Activated naive CD4-positive, alpha-beta T cell treated with anti-CD3 and anti-CD28 coated beads, Interleukin-2, amount 10 ng/mL, durations not matched to agents 7 days and 5 days (primary cell): Measurements from ENCODE around the gene C12orf43.
"Not testable (repeated sequence)": the region's sequence is repeated elsewhere in the genome, so short reads cannot be mapped to it uniquely, and the experiment has no call there.

ENCODE experiments used
- CTCF ChIA-PET: fragments of 350-600 bp; sonication (Branson Sonifier 250); formaldehyde crosslinking; loops from one replicate; lab custom pipeline; 2021; ENCODE audit warnings: antibody characterized with exemption; lab: Charles Lee
- DNase-seq: peaks from one replicate; pipeline ENCODE4 v3.0.0-alpha.2; 2020
- H3K27ac Mint-ChIP-seq: one replicate; pipeline ENCODE4 v1.8.0; 2021; ENCODE audit warnings: mild to moderate bottlenecking, moderate library complexity, mixed read lengths
- H3K27me3 Mint-ChIP-seq: one replicate; pipeline ENCODE4 v1.8.0; 2021; ENCODE audit warnings: mild to moderate bottlenecking, mixed read lengths
- H3K36me3 Mint-ChIP-seq: one replicate; pipeline ENCODE4 v1.8.0; 2021; ENCODE audit warnings: mixed read lengths
- H3K4me1 Mint-ChIP-seq: one replicate; pipeline ENCODE4 v1.8.0; 2021; ENCODE audit warnings: mixed read lengths
- H3K4me3 Mint-ChIP-seq: one replicate; pipeline ENCODE4 v1.8.0; 2021; ENCODE audit warnings: mild to moderate bottlenecking, moderate library complexity, mixed read lengths
- H3K9me3 Mint-ChIP-seq: one replicate; pipeline ENCODE4 v1.8.0; 2021; ENCODE audit warnings: mixed read lengths

The C12orf43 gene

DNA sequence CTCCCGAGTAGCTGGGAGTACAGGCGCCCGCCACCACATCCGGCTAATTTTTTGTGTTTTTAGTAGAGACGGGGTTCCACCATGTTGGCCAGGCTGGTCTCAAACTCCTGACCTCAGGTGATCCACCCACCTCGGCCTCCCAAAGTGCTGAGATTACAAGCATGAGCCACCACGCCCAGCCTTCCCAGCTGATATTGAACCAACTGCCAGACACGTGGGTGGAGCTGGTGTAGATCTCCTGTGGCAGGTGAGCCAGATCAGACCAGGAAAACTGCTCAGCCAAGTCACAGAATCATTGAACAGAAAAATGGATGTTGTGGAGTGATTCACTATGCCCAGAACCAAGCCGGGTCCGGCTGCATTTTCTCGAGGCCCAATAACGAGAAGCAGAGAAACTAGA is 31.1 kb upstream of the C12orf43 start:
- H3K4me3 Mint-ChIP-seq, H3K27ac Mint-ChIP-seq, H3K36me3 Mint-ChIP-seq, H3K9me3 Mint-ChIP-seq, CTCF ChIA-PET, DNase-seq: not testable (repeated sequence)
- Mint-ChIP-seq H3K27me3 (peaks cover 60% of the 10 kb centered on the region), H3K4me1 (peaks cover 12% of the 10 kb centered on the region)

DNA sequence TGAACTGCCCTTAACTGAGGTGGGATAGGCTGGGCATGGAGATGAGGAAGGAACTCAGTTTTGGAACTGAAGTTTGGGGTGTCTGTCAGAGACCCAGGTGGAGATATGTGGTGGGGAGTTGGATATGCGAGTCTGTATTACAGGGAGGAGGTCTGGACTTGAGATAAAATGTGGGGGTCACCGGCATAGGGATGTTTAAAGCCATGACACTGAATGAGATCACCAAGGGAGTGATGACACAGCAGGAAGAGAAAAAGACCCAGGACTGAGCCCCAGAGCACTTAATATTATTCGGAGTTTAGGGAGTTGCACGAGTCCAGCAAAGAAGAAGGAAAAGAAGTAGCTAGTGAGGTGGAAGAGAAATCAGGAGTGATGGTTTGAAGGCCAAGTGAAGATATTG is 26.8 kb upstream of the C12orf43 start:
- no peak for DNase-seq
- Mint-ChIP-seq H3K4me3 (no peak overlapping the region), H3K4me1 (peaks cover 27% of the 10 kb centered on the region), H3K27me3 (peaks cover 48% of the 10 kb centered on the region), H3K36me3 (peaks cover 2% of the 10 kb centered on the region), H3K27ac (no peak overlapping the region), H3K9me3 (no peaks in the 10 kb centered on the region)
- CTCF ChIA-PET, result no interaction called here

DNA sequence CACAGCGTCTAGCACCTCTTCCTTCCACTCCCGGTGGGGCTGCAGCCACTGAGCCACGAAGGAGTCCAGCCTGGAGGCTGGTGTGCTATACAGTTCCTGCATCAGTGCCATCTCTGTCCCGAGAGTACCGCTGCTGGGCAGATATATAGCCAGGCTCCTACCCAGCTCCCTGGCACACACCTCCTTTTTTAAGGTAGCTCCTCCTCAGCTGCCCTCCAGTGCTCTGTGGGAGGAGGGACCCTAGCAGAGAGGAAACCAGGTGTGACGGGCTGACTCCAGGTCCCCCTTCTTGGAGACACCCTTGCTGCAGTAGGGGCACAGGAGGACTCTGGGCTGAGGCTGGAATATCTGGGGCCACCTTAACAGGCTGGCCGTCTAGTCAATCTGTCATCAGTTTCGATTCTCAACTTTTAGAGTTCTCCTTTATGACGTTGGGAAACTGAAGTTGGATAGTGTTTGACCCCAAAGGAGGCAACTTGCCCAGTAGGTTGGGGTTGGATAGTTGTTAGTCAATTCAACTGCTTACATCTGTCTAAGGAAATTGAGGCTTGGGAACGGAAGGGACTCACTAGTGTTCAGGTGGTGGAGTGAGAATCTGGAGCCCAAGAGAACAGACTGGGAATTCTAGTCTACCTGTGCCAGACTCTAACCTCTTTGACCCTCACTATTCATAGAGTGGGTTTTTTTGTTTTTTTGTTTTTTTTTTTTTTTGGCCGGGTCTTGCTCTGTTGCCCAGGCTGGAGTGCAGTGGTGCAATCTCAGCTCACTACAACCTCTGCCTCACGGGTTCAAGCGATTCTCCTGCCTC is 22.8 kb upstream of the C12orf43 start, which contains the start of gene OASL:
TSS of gene OASL (minus strand) at position 386 of the 808 bp plus-strand sequence. CDS start at position 111, 275 bp downstream.
- H3K27me3 Mint-ChIP-seq, result peaks cover 30% of the 10 kb centered on the region
- peaks cover 5% of the 10 kb centered on the region for H3K9me3 Mint-ChIP-seq
- DNase-seq, result peak; percentile 69
- H3K4me3 Mint-ChIP-seq, result peak within 1 kb of the TSS; percentile 92
- H3K4me1 Mint-ChIP-seq, result peaks cover 52% of the 10 kb centered on the region
- H3K27ac Mint-ChIP-seq, result peak within 1 kb of the TSS; percentile 91
- CTCF ChIA-PET, result interaction anchor here (1.0 to 5.6 kb wide), 3 partner anchors 13 to 32 kb away, joined by 3 to 32 read pairs (median 3); no protein-coding TSS in a partner anchor
- H3K36me3 Mint-ChIP-seq, result peaks cover 19% of the 10 kb centered on the region

DNA sequence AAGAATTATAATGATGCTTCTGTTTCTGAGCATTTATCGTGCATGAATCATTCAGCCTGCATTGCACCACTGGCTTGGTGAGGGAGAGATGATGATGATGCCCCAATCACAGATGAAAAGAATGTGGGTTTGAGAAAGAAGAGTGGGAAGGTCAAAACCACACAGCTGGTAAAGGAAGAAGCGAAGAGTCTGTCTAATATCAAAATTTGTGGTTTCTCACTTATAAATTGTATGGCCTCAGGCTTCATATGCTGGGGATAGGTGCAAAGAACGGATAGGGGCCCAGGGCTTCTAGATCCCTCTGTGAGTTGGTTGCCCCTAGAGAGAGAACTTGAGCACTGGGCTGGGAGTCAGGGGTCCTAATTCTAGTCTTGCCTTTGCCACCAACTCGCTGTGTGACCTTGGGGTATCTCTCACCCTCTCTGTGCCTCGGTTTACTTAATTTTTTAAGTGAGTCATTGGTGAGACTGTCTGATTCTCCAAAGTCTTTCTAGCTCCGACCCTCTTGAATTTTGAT is 20.6 kb upstream of the C12orf43 start:
- CTCF ChIA-PET, result interaction anchor here (5.6 kb wide), 1 partner anchor 23 kb away, joined by 32 read pairs; no protein-coding TSS in a partner anchor
- H3K4me3 Mint-ChIP-seq, result peak overlapping the region; percentile 19

DNA sequence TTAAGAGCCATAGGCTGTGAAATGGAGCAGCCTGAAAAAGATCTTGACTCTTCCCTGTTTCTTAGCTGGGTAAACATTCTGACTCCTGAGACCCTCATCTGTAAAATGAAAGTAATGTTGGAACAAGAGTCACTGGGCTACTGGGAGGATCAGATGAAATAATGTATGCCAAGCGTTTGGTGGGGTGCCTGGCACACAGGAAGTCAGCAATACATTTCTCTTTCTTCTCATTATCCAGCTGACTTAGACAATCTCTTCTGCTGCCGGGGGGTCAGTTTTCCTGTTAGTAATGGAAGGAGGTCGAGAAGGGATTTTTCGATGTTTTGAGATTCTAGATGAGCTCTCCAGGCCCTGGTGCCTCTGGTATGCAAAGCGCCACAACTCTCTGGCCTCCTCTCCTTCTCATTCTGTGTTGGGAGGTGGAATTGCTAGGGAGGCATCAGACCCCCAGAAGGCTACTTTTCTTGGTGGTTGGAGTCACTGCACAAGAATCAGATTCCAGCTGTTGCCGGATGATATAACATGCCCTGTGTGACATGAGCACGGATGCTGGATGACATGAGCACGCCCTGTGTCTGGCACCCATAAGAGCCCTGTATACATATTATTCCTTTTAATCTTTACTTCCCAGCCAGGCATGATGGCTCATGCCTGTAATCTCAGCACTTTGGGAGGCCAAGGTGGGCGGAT is 18.5 kb upstream of the C12orf43 start:
- CTCF ChIA-PET, result interaction anchor here (1.0 to 5.6 kb wide), 2 partner anchors 26 to 62 kb away, joined by 3 to 32 read pairs; no protein-coding TSS in a partner anchor

More for the DNA sequence above, 20.6 kb upstream of the C12orf43 start:
- H3K36me3 Mint-ChIP-seq, result peaks cover 27% of the 10 kb centered on the region
- H3K4me1 Mint-ChIP-seq, result peaks cover 72% of the 10 kb centered on the region
- H3K27ac Mint-ChIP-seq, result peak overlapping the region; percentile 69
- peaks cover 5% of the 10 kb centered on the region for H3K9me3 Mint-ChIP-seq
- H3K27me3 Mint-ChIP-seq, result peaks cover 9% of the 10 kb centered on the region
- DNase-seq, result no peak

DNA sequence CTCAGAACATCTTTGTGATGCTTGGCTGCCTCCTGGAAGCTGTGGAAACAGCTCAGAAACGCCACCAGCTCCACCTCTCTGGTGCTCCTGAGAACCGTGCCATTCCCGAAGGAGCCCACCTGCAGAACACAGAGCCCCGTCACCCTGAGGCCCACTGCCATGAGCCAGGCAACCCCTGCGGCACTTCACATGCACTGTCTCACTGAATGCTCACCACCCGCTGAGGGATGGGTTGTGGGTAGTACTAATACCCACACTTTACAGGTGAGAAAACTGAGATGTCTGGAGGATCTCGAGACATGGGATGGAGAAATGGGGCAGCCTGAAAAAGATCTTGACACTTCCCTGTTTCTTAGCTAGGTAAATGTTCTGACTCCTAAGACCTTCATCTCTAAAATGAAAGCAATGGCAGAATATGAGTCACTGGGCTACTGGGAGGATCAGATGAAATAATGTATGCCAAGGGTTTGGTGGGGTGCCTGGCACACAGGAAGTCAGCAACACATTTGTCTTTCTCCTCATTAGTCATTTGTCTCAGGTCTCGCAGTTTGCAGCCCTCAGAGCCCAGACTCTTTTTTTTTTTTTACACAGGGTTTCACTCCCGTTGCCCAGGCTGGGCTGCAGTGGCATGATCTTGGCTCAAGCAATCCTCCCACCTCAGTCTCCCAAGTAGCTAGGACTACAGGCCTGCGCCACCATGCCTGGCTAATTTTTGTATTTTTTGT is 17.5 kb upstream of the C12orf43 start:
- Mint-ChIP-seq H3K27ac (peak overlapping the region; percentile 93), H3K36me3 (peaks cover 35% of the 10 kb centered on the region), H3K4me1 (peaks cover 63% of the 10 kb centered on the region), H3K4me3 (no peak overlapping the region), H3K27me3 (no peaks in the 10 kb centered on the region), H3K9me3 (peaks cover 5% of the 10 kb centered on the region)
- CTCF ChIA-PET, result interaction anchor here (0.6 to 5.6 kb wide), 3 partner anchors 19 to 28 kb away, joined by 3 to 32 read pairs (median 4); no protein-coding TSS in a partner anchor
- peak; percentile 68 for DNase-seq

More for the DNA sequence above, 18.5 kb upstream of the C12orf43 start:
- peaks cover 70% of the 10 kb centered on the region for H3K4me1 Mint-ChIP-seq
- no peak for DNase-seq
- peak overlapping the region; percentile 93 for H3K27ac Mint-ChIP-seq
- H3K9me3 Mint-ChIP-seq, result peaks cover 5% of the 10 kb centered on the region
- H3K36me3 Mint-ChIP-seq, result peaks cover 37% of the 10 kb centered on the region
- peak overlapping the region; percentile 5 for H3K4me3 Mint-ChIP-seq
- no peaks in the 10 kb centered on the region for H3K27me3 Mint-ChIP-seq

DNA sequence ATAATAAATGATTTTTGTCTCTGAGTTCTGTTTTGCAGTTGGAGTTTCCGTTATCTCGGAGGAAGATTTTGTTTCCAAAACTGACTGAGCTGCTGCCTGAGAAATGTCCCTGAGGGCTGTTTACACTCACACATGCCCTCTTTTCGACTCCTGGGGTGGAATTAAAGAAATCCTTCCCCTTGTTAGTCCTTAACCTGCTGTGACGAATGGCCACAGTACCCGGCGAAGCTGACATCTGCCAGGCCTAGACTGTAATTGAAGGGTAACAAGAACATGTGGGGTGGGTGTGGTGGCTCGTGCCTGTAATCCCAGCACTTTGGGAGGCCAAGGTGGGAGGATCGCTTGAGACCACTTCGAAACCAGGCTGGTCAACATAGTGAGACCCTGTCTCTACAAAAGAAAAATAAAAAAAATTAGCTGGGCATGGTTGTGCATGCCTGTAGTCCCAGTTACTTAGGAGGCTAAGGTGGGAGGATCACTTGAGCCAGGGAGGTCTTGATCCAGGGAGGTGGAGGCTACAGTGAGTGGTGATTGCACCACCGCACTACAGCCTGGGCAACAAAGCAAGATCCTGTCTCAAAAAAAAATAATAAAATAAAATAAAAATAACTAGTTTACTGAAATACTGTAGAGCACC is 14.4 kb upstream of the C12orf43 start:
- DNase-seq, result no peak
- Mint-ChIP-seq H3K27ac (peak overlapping the region; percentile 60), H3K9me3 (no peaks in the 10 kb centered on the region), H3K4me3 (no peak overlapping the region), H3K4me1 (peaks cover 38% of the 10 kb centered on the region), H3K27me3 (no peaks in the 10 kb centered on the region), H3K36me3 (peaks cover 50% of the 10 kb centered on the region)
- CTCF ChIA-PET, result no interaction called here

DNA sequence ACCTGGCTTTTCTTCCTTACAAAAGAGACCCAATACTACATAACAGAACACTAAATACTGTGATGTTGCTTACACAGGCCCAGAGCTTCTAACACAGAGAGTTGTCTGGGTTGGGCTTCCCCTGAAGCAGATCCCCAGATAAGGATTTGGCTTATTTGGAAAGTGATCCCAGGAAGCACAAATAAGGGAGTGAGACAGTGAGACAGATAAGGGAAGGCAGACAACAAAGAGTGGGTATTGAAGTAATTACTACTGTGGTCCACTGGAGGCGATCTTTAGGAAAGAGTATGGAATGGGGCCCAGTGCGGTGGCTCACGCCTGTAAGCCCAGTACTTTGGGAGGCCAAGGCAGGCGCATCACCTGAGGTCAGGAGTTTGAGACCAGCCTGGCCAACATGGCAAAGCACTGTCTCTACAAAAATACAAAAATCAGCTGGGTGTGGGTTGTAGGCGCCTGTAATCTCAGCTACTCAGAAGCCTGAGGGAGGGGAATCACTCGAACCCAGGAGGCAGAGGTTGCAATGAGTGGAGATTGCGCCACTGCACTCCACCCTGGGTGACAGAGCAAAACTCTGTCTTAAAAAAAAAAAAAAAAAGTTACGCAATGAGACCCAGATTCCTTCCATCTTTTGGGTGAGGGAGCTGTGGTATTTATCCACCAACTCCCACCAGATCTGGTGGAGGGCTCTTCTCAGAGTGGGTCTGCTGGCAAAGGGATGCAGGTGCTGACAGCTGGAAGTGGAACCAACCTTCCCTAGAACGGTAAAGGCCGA is 10.2 kb upstream of the C12orf43 start:
- peaks cover 2% of the 10 kb centered on the region for H3K4me1 Mint-ChIP-seq
- H3K4me3 Mint-ChIP-seq, result no peak overlapping the region
- H3K27me3 Mint-ChIP-seq, result no peaks in the 10 kb centered on the region
- H3K36me3 Mint-ChIP-seq, result peaks cover 41% of the 10 kb centered on the region
- CTCF ChIA-PET, result interaction anchor here (0.7 kb wide), 1 partner anchor 12 kb away, joined by 3 read pairs; the partner anchor contains the start of gene OASL
- no peaks in the 10 kb centered on the region for H3K9me3 Mint-ChIP-seq
- DNase-seq, result no peak
- no peak overlapping the region for H3K27ac Mint-ChIP-seq

DNA sequence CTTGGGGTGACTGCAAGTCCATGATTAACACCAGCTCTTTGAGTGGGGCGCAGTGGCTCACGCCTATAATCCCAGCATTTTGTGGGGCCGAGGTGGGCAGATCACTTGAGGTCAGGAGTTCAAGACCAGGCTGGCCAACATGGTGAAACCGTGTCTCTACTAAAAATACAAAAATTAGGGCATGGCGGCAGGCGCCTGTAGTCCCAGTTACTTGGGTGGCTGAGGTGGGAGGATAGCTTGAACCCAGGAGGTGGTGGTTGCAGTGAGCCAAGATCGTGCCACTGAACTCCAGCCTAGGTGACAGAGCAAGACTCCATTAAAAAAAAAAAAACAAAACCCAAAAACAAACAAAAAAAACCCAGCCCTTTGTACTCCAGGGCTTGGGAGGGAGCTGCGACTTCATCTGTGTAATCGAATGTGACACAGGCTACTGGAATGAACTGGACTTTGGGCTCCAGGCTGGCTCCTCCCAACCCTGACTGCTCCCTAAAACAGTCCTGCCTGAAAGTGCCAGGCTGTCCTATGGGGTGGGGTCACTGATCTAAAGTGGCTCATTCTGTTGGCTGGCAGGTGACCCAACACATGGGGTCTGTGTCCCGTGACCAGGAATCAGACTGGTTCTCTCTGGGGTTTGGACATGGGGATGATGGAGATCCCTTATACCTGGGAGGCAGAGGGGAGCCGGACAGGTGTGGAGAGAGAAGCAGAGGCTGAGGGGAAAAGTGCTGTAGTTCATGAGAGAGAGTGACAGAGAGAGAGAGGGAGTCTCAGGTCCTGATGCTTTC is 9.3 kb upstream of the C12orf43 start:
- H3K27me3 Mint-ChIP-seq, result no peaks in the 10 kb centered on the region
- H3K36me3 Mint-ChIP-seq, result peaks cover 35% of the 10 kb centered on the region
- no peaks in the 10 kb centered on the region for H3K9me3 Mint-ChIP-seq
- DNase-seq, result no peak
- CTCF ChIA-PET, result interaction anchor here (0.7 kb wide), 1 partner anchor 13 kb away, joined by 3 read pairs; the partner anchor contains the start of gene OASL
- no peak overlapping the region for H3K4me3 Mint-ChIP-seq
- no peak overlapping the region for H3K27ac Mint-ChIP-seq
- H3K4me1 Mint-ChIP-seq, result peaks cover 2% of the 10 kb centered on the region

DNA sequence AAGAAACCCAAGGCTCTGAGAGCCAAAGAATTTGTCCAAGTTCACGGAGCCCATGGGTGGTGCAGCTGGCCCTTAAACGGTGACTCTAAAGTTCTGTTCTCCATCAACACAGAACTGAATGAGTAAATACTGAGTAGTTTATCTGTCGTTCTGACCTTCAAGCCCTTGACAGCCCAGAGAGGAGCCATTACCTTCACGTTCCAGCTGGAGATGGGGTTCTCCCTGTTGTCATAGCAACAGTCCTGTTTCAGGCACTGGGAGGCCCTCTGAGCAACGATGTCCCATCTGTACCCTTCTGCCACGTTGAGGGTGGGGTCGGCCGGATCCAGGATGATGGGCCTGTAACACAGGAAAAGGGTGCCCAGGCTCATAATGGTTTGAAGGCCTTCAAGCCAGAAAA is 7.5 kb upstream of the C12orf43 start:
- Mint-ChIP-seq H3K36me3 (peaks cover 34% of the 10 kb centered on the region), H3K4me3 (no peak overlapping the region), H3K4me1 (peaks cover 2% of the 10 kb centered on the region), H3K27me3 (no peaks in the 10 kb centered on the region), H3K27ac (no peak overlapping the region), H3K9me3 (no peaks in the 10 kb centered on the region)
- CTCF ChIA-PET, result no interaction called here
- no peak for DNase-seq

DNA sequence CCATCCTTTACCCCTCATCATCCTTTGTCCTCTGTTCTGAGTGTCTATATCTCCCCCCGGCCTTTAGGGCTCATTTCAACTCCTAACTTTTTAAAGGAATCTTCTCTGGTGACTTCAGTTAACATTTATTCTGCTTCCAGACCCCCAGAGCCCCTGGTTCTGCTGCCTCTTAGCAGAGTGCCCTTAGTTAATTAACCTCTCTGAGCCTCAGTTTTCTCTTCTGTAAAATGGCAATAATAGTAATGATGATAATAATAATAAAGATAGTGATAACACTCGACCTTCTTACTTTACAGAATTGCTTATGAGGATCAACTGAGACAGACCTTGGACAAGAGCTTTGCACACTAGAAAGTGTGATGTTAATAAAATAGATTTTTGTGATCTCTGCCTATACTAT is 6.4 kb upstream of the C12orf43 start:
- Mint-ChIP-seq H3K4me3 (no peak overlapping the region), H3K4me1 (no peaks in the 10 kb centered on the region), H3K27ac (no peak overlapping the region), H3K9me3 (no peaks in the 10 kb centered on the region), H3K27me3 (no peaks in the 10 kb centered on the region), H3K36me3 (peaks cover 29% of the 10 kb centered on the region)
- no peak for DNase-seq
- CTCF ChIA-PET, result no interaction called here

DNA sequence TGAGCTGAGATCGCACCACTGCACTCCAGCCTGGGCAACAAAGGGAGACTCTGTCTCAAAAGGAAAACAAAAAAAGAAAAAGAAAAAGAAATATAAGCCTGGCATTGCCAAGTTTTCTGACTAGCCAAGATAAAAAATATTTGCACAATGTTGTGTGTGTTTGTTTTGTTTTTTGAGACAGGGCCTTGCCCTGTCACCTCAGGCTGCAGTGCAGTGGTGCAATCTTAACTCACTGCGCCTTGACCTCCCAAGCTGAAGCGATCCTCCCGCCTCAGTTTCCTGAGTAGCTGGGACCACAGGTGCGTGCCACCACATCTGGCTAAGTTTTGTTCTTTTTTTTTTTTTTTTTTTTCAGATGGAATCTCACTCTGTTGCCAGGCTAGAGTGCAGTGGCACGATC is 5.5 kb upstream of the C12orf43 start:
- CTCF ChIA-PET, result no interaction called here
- H3K36me3 Mint-ChIP-seq, result peaks cover 20% of the 10 kb centered on the region
- no peaks in the 10 kb centered on the region for H3K27me3 Mint-ChIP-seq
- H3K9me3 Mint-ChIP-seq, result no peaks in the 10 kb centered on the region
- no peaks in the 10 kb centered on the region for H3K4me1 Mint-ChIP-seq
- H3K27ac Mint-ChIP-seq, result no peak overlapping the region
- H3K4me3 Mint-ChIP-seq, result no peak overlapping the region
- no peak for DNase-seq
